Cerebellar nuclear complex (tissue), 1 donor: ENCODE measurements around the gene MTHFR.

Experiments used
- DNase-seq, 2 experiments: peaks; one replicate each; lab custom pipeline; 2025; lab: John Stamatoyannopoulos, UW

The MTHFR gene

DNA sequence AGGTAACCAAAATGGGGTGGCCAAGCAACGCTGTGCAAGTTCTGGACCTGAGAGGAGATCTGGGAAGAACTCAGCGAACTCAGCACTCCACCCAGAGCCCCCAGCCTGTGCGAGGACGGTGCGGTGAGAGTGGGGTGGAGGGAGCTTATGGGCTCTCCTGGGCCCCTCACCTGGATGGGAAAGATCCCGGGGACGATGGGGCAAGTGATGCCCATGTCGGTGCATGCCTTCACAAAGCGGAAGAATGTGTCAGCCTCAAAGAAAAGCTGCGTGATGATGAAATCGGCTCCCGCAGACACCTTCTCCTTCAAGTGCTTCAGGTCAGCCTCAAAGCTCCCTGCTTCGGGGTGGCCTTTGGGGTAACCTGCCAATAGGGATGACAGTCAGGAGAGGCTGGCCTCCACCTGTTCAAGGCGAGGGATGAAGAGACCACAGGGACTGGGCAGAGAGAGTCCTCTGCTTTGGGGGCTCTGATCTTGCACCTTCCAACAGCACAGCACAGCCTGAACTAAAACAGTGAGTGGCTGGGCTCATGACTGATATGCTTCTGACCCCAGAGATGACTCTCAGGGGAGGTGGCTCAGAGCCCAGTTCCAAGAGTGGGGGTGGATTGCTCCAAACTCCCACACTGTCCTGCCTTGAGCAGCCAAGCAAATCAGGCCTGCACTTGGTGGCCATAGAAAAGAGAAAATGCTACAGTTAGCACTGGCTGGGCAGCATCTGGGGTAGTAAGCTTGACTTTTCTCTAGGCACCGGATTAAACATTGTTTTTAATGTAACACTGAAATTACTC is 9.5 kb downstream of the MTHFR start:
- no peak for DNase-seq

DNA sequence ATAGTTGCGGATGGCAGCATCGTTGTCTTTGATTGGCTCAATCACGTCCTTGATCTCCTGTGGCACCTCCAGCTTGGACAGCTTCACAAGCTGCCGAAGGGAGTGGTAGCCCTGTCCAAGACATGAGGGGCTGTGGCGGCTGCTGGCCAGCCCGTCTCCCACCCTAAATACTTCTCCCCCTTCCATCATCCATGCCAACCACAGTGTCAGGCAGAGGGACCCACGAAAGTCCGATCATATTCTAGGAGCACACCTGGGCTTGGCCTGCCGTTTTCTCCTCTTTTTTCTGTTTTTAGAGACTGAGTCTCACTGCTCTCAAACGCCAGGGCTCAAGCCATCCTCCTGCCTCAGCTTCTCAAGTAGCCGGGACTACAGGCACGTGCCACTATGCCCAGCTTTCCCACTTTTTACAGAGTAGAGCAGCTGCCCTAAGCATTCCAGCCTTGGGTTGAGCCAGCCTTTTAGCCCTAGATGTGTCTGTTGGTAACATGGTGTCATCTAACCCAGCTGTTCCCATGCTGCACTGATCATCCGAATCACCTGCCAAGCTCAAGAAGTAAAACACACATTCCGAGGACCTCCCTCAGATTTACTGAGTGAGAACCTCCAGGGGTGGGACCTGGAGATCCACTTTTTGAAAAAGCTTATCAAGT is 10.4 kb downstream of the MTHFR start:
- no peak for DNase-seq

DNA sequence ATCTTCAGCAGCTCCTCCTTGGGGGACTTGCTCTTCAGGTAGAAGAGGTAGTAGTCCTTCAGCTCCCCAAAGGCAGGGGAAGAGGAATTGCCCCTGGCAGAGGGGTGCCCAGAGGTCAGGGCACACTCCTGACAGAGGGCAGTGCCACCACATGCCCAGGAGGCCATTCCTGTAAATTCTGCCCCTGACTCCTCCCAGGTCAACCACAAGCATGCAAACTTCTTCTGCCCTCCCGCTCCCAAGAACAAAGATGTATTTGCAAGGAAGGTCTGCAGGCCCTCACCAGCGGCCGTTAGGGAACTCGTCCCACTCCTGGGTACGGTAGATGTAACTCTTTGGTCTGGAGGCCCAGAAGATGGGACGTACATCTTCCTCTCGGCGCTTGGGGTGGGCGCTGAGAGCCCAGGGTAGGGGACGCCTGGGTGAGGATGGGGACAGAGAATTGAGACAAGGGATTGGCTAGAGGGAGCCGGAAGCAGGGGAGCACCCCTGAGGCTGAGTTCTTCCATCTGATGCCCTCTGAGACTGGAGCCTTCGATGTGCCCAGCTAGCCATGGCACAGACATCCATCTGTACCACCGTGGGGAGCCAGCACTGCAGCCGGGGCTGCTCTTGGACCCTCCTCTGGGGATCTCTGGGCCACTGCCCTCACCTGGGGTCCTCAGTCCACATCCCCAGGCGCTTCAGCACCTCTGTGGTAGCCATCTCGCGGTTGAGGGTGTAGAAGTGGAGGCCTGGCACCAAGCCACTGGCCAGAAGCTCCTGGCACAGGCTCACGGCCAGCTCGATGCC is 11.1 kb downstream of the MTHFR start:
- no peak for DNase-seq

DNA sequence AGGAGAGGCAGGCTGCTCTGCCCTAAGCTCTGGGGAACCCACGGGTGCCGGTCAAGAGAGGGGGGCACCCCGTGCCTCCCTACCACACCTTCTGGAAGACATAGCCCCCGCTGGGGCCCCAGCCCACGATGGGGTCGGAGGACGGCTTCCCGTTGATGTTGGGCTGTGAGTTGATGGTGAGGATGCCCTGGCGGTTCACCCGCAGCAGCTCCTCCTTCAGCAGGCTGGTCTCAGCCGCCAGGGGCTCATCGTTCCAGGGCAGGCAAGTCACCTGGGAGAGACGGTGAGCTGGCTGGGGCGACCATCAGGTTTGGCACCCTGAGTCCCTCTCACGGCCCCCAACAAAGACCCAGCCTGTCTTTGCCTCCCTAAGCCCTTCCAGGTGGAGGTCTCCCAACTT is 11.9 kb downstream of the MTHFR start:
- no peak for DNase-seq

DNA sequence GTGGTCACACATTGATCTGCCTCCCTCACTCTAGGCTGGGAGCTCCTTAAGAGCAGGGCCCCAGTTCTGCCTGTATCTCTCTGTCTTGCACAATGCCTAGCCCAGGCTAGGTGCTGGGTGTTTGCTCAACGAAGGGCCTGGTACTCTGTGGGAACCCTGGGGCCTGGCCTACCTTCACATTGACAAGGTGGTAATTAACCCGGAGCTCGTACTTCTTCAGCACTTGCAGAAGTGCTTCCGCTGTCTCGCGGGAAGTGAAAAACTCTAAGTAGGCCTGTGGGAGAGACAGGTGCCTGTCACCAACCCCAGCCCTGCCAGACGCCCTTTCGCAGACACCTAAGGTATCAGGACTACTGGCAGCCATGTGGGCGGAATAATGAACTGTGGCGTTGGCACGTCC is 13.7 kb downstream of the MTHFR start:
- no peak for DNase-seq

DNA sequence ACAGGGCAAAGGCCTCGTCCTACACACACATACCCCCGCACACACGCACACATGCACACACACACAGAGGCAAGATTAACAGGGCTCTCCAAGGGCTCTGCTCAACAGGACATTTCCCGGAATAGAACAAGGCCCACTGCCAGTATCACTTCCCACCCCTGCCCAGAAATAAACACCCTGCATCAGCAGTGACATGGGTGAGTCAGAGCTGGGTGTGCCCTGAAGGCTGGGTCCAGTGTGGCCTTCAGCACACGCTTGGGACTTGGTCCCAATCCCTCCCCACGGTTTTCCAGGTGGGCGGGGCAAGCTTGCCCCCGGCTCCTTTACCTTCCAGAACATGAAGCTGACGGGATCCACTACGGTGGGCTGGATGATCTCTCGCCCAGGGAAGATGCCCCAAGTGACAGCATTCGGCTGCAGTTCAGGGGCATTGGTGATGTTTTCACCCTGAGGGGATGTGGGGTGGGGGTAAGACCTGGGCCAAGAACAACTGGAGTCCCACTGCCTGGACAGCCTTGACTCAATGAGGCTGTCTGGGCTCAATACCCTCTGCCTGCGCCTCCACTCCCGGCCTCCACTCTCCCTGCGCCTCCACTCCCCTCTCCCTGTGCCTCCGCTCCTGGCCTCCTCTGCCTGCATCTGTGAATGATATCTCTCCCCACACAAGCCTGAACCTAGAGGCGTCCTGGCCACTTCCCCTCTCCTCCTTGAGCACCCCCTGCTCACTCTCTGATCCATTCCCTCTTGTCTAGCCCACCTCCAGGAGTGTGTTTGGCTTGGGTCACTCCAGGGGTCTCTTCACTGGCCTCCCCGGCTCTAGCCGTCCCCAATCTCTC is 14.7 kb downstream of the MTHFR start:
- no peak for DNase-seq

DNA sequence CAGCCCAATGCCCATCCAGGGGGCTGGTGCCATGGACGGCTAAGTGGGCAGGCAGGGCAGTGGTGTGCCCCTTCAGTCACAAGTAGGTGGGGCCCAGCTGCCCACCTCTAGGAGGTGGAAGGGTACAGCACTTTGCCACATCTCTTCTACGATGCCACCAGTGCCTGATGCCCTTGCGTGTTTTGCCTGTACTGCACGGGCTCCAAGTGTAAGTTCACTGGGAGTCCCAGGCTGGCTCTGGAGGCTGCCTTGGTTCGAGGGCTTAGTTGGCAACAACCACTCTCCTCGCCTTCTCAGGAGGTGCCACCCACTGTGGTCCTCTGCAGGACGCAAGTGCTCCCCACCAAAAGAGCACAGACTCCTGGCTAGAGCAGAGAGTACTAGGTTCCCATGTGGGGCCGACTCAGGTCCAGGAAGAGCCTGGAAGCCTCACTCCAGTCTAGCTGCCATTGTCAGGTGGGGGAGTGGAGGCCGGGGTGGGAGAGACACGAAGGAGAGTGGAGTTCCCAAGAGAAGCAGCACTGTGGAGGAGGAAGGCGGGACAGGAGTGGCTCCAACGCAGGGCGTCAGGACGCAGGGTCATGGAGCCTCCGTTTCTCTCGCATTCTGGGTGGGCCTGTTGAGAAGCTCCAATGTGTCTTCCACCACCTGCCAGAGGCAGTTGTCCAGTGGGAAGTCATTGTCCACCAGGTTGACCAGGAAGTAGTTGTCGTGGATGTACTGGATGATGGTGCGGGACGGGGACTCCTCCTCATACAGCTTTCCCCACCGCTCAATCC is 15.5 kb downstream of the MTHFR start:
- no peak for DNase-seq

DNA sequence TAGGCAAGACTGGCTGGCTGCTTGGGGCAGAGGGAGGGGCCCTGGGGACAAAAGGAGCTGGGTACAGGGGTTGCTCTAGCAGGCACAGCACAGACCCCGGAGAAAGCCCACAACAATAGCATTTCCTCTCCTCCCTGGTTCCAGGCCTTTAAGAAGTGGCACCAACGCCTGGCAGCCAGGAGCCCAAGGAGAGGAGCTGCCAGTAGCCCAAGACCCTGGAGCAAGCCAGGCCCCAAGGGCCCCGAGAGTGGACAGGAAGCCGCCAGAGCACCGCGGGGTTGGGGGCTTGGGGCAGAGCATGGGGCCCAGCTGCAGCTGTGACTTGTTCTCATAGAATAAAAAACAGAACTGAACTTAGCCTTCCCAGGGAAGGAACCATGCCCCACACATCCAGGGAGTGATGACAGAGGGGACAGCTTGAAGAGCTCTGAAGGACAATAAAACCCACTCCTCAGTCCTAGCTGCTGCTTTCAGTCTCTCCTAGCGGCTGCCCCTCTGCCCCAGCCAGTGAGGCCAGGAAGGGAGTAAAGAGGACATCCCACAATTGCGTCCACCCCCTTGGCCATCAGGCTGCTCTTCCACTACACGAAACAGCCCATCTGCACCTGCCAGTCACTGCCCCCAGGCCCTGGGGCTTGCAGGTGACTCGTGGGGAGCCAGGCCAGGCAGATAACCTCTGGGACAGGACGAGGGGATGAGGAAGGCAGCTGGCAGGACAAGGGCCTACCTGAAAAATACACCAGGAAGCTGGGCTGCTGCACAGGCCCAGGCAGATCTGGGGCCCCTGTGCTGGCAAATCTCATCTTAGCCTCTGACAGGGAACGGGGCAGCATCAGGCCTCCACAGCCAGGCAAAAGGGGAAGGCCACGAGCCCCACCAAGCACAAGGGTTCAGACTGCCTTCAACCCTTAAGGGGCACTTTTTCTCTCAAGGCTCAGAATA is 16.4 kb downstream of the MTHFR start:
- no peak for DNase-seq

DNA sequence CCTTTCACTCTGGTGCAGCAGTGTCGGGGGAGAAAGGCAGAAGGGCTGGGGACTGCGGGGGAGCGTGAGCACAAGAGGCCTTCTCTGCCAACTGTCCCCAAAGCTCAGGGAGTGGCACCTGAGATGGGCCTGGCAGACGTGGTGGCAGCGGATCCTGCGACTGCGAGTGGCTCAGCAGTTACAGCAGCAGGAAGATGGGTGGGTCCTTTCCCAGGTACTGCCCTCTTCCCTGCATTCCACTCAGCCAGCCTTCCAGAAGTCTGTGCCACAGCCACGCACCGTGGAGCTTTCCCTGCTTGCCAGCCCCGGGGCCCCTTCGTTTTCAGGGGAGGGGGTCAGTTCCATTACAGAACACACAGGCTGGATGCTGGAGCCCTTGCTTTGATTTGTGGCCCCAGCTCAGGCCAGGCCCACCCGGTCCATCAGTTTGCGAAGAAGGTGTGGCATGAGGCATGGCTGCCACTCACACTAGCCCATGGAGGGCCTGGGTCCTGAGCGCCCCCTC is 17.2 kb downstream of the MTHFR start:
- no peak for DNase-seq

DNA sequence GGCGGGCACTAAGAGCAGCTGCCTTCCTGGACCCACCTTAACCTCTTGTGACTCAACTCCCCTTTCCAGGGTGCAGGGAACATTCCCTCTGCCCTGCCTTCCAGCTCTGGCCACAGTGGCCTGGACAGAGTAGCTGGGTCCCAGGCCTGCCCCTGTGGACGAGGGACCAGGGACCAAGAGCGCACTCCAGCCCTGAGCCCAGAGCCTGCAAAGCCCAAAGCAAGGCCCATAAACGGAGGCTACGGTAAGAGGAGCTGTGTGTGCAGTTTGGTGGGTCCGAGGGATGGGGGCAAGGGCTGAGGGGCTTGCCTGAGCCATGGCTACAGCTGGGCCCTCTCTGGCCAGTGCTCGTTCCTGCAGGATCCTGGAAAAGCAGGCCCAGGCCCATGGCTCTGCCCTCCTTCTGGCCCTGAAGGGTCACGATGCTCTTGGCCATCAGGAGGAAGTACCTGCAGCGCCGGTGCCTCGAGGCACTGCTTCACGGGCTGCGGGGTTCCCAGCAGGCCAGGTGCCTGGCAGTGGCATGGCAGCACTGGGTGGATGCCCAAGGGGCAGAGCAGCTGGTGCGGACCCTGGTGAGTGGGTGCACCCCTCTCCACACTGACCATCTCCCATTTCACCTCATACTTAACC is 17.8 kb downstream of the MTHFR start:
- DNase-seq: no peak

DNA sequence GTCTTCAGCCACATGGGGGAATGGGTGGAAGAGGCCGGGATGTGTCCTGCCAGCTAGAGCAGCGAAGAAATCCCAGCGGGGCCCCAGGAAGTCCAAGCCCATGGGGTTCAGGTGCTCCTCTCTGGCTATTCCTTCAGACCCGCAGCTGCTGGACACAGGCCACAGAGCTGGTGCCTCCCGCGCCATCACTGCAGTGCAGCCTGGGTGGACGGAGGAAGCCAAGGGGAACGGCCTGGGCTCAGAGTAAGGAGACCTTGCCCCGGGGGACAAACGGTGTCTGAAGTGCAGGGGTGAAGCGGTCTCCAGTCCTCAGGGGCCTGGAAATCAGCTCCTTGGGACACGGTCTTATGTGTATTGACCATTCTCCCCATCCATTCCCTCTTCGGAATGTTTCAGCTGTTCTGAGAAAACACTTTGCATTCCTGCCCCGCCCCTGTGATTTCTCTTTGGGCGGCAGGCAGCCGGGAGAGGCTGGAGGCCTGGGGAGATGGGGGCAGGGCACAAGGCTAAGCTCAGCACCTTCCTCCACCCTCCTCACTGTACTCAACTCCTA is 18.4 kb downstream of the MTHFR start:
- no peak for DNase-seq

DNA sequence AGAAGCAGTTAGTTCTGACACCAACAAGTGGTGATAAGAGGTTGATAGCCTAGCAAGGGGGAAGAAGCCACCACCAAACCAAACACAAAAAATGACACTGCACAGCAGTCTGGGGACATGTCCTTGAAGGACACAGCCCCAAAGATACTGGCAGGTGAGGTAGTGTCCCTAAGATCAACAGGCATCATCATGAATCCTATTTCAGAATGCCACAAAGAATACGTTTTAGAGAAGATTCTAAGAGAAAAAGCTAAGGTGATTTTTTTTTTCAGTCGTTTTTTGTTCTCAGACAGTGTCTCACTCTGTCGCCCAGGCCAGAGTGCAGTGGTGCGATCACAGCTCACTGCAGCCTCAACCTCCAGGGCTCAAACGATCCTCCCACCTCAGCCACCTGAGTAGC is 19.6 kb downstream of the MTHFR start:
- DNase-seq: no peak

DNA sequence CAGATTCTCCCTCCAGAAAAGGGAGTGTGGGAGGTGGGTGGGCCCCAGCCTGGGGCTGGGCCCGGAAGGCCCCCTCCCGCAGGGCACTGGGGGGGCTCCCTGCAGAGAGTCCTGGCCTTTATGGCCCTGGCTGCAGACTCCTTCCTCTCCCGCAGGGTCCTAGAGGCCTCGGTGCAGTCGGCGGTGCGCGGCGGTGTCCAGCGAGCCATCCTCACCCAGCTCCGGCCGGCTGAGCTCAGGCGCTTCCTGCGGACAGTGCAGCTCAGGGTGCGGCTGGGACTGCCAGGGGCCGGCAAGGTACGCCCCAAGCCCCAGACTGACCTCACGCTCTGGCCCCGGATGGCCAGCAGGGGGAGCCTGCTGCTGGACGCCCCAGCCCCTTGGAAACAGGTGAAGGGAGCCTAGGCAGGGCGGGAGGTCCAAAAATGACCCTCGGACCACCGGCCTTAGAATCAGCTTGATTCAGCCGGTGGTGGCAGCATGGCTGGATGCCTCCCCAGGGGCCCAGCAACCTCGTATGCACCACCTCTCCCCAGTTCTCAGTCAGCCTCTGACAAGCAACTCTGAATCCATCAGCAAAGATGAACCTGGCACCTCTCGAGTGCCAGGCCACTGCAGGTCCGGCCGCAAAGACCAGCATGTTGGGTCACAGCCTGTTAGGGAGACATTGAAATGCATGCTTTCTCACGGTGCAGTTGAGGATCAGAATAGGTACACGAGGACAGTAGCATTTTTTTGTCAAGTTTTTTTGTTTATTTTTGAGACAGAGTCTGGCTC is 20.6 kb downstream of the MTHFR start:
- peak in 1 of 2 experiments; percentile 3 for DNase-seq

DNA sequence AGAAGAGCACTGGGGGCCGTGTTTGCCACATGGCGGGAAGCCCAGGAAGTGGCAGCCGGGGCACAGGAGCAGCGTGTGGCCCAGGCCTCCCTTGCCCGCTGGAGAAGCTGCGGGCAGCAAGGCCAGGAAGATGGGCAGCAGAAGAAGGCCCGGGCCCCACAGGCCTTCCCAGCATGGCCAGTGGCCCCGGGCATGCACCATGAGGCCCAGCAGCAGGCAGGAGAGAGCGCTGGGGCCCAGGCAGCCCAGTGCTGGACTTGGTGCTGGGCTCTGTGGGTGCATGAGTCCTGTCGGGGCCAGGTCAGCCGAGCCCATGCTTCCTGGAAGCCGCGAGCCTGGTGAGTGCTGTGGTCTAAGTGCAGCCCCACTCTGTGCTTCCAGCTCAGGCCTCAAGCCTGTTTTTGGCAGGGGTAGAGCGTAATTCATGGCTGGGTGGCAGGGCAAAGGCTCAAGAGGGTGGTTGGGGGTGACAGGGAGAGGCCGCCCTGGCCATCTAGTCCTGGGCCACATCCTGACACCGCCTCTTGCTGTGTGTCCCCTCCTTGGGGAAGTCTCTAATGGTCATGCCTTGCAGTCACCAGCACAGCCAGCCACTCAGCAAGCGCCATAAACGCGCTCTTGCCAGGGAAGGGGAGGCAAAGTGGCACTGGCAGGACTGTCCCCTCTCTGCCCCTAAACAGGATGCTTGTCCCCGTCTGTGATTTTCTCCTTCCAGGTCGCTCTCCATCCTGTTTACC is 21.3 kb downstream of the MTHFR start:
- no peak for DNase-seq

DNA sequence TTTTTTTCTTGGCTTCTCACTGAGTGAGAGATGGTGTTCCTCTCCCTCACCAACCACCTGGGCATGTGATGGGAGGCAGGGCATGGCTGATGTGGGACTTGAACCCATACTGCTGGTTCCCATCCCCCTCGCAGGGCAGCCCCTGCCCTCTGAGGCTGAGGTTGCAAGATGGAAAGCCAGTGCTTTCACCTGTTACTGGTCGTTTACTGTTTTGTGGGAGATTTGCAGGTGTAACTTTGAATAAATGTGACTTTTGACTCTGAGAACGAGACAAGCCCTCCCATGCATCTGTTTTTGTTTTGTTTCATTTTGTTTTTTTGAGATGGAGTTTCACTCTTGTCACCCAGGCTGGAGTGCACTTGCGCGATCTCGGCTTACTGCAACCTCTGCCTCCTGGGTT is 22.2 kb downstream of the MTHFR start:
- no peak for DNase-seq

DNA sequence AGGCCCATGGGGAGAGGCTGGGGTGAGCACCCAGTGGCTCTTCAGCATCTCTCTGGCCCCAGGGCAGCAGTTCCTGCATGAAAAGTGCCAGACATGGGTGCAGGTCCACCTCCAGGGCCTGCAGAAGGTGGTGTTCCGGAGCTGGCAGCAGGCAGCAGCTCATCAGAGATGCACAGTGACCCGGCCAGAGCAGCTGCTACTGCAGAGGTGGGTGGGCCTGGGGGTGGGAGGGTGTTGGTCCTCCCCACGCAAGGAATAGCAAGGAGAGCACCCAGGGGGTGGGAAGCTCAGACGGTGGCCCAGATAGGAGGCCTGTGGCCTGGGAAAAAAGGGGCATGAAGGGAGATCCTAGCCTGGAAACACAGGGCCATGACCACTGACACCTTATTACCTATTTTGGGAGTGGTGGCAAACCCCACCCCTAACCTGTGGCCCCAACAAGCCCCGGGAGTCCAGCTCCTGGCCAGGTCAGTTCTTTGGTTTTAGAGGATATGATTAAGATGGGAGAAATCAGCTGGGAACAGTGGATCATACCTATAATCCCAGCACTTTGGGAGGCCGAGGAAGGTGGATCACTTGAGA is 23.5 kb downstream of the MTHFR start:
- no peak for DNase-seq

DNA sequence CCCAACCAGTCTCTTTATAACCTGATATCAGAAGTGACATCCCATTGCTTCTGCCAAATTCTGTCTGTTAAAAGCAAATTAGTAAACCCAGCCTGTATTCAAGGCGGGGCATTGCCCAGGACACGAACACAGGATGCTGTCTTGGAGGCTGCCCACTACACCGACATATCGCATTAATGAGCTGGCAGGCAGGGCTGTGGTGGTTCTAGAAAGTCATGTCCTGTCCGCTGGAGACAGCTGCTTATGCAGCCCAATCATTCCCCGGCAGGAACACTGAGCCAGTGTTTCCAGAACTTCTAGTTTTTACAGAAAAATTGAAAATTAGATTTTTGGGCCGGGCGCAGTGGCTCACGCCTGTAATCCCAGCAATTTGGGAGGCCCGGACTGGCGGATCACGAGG is 24.5 kb downstream of the MTHFR start:
- no peak for DNase-seq
